SH-SY5Y (cell line): ENCODE results near the gene RNF144B.

Experiments
- GATA2 ChIP-seq: IDR thresholded peaks from 2 replicates; pipeline ENCODE4 v1.6.1; 2011; ENCODE audit warnings: mild to moderate bottlenecking, low read depth, low read length
- GATA3 ChIP-seq: IDR thresholded peaks from 2 replicates; pipeline ENCODE4 v1.6.1; 2011; ENCODE audit warnings: low read depth, mild to moderate bottlenecking, low read length, moderate library complexity

- TF ChIP-seq GATA2 (no peak), GATA3 (no peak)
Measured at GRCh38 chr6:18352842-18353241, 34.3 kb upstream of the RNF144B start.
